ENCODE data around the gene KCNJ1. TPM values are rescaled to one million over a fixed set of nuclear protein-coding genes. Genes with fewer than 3 reads are reported as not detected.

The KCNJ1 gene
- total and polyA plus RNA-seq, 3 experiments from 2014 or later: not detected

DNA sequence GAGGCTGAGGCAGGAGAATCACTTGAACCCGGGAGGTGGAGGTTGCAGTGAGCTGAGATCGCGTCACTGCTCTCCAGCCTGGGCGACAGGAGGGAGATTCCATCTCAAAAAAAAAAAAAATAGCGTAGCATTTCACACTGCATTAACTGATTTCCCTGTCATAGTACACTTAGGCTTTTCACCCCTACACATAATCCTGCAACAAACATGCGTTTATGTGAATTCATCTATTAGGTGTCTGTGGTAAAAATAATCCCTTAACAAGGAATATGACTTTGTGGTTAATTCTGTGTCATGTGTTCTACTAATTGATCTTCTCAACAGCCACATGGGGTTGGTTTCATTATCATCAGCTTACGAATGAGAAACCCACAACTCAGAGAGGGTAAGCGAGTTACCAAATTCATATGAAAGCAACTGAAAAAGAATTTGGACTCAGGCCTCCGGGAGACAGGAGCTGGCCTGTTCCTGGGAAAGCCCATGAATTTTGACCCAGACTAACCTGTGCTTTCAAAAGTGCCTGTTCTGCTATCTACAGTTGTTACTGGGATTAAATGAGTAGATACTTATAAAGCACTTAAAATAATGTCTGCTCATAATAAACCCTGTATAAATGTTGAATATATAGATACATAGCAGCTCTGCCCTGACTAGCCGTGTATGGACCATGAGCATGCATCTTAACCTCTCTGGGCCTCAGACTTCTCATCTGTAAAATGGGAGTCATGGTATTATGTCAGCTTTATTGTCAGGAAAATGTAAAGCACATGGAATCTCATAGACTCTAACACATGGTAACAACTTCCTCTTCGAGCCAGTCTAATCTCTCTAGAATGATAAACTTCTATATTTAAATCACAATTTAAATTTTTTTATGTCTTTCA is 36.6 kb downstream of the KCNJ1 start:
- POLR2A ChIA-PET: interaction anchor here (0.6 to 1.6 kb wide), 7 partner anchors 10 to 658 kb away, joined by 3 to 5 read pairs (median 4); no protein-coding TSS in a partner anchor
- Mint-ChIP-seq H3K4me1 (peaks cover 21 to 34% (median 32%) of the 10 kb centered on the region in 3 donors), H3K27me3 (no peaks in the 10 kb centered on the region), H3K4me3 (peak overlapping the region; percentile 41 to 89 (median 72)), H3K9me3 (no peaks in the 10 kb centered on the region), H3K36me3 (peaks cover 0 to 3% (median 0%) of the 10 kb centered on the region in 3 donors), H3K27ac (peak overlapping the region; percentile 72 to 98 (median 92))
- CTCF ChIA-PET: interaction anchor here (0.7 to 3.7 kb wide), 58 partner anchors 9 to 801 kb away, joined by 3 to 57 read pairs (median 4); partner anchors contain the start of gene FLI1
- no peaks in the 10 kb centered on the region for H3K36me3 ChIP-seq (ENCODE audit: insufficient read depth, low read length)
- no peaks in the 10 kb centered on the region for H3K9me3 ChIP-seq (ENCODE audit: low read length)
- peak in 2 of 5 donors; percentile 30 to 60 for DNase-seq
- H3K27ac ChIP-seq (ENCODE audit: low read depth, low read length): peak overlapping the region; percentile 57
- no peaks in the 10 kb centered on the region for H3K27me3 ChIP-seq (ENCODE audit: insufficient read depth, low read length, poor library complexity, severe bottlenecking)
- peaks cover 13% of the 10 kb centered on the region for H3K4me1 ChIP-seq (ENCODE audit: insufficient read depth, low read length)
- H3K4me3 ChIP-seq (ENCODE audit: low read length): peak overlapping the region; percentile 4

- DNase-seq: no peak
- Mint-ChIP-seq H3K9me3 (no peaks in the 10 kb centered on the region), H3K4me3 (no peak overlapping the region), H3K27me3 (no peaks in the 10 kb centered on the region), H3K27ac (peak overlapping the region in 4 of 8 donors; percentile 32 to 77 (median 60)), H3K36me3 (peaks cover 0 to 4% (median 3%) of the 10 kb centered on the region in 3 donors), H3K4me1 (peaks cover 23 to 34% (median 32%) of the 10 kb centered on the region in 3 donors)
- Histone ChIP-seq H3K9me3 (ENCODE audit: low read length) (no peaks in the 10 kb centered on the region), H3K27ac (ENCODE audit: low read depth, low read length) (no peak overlapping the region), H3K4me3 (ENCODE audit: low read length) (no peak overlapping the region), H3K4me1 (ENCODE audit: insufficient read depth, low read length) (peaks cover 13% of the 10 kb centered on the region), H3K27me3 (ENCODE audit: insufficient read depth, low read length, poor library complexity, severe bottlenecking) (no peaks in the 10 kb centered on the region), H3K36me3 (ENCODE audit: insufficient read depth, low read length) (no peaks in the 10 kb centered on the region)
- ChIA-PET CTCF (interaction anchor here (1.1 to 3.7 kb wide), 2 partner anchors 197 to 670 kb away, joined by 4 to 44 read pairs; no protein-coding TSS in a partner anchor), POLR2A (no interaction called here)
Measured at GRCh38 chr11:128828350-128828749, 38.7 kb downstream of the KCNJ1 start.

- CTCF ChIA-PET: interaction anchor here (0.8 to 2.6 kb wide), 6 partner anchors 31 to 669 kb away, joined by 3 to 11 read pairs (median 4); no protein-coding TSS in a partner anchor
- no peaks in the 10 kb centered on the region for H3K9me3 ChIP-seq (ENCODE audit: low read length)
- peaks cover 13% of the 10 kb centered on the region for H3K4me1 ChIP-seq (ENCODE audit: insufficient read depth, low read length)
- Mint-ChIP-seq H3K36me3 (peaks cover 0 to 13% (median 2%) of the 10 kb centered on the region in 3 donors), H3K4me3 (no peak overlapping the region), H3K27ac (peak overlapping the region in 7 of 8 donors; percentile 13 to 84 (median 71)), H3K9me3 (no peaks in the 10 kb centered on the region), H3K4me1 (peaks cover 24 to 27% (median 26%) of the 10 kb centered on the region in 3 donors), H3K27me3 (no peaks in the 10 kb centered on the region)
- no peaks in the 10 kb centered on the region for H3K36me3 ChIP-seq (ENCODE audit: insufficient read depth, low read length)
- H3K27ac ChIP-seq (ENCODE audit: low read depth, low read length): no peak overlapping the region
- DNase-seq: no peak
- no peaks in the 10 kb centered on the region for H3K27me3 ChIP-seq (ENCODE audit: insufficient read depth, low read length, poor library complexity, severe bottlenecking)
- H3K4me3 ChIP-seq (ENCODE audit: low read length): no peak overlapping the region
- POLR2A ChIA-PET: interaction anchor here (1.0 kb wide), 1 partner anchor 788 kb away, joined by 4 read pairs; no protein-coding TSS in a partner anchor
Measured at GRCh38 chr11:128827191-128827893, 39.8 kb downstream of the KCNJ1 start.

DNA sequence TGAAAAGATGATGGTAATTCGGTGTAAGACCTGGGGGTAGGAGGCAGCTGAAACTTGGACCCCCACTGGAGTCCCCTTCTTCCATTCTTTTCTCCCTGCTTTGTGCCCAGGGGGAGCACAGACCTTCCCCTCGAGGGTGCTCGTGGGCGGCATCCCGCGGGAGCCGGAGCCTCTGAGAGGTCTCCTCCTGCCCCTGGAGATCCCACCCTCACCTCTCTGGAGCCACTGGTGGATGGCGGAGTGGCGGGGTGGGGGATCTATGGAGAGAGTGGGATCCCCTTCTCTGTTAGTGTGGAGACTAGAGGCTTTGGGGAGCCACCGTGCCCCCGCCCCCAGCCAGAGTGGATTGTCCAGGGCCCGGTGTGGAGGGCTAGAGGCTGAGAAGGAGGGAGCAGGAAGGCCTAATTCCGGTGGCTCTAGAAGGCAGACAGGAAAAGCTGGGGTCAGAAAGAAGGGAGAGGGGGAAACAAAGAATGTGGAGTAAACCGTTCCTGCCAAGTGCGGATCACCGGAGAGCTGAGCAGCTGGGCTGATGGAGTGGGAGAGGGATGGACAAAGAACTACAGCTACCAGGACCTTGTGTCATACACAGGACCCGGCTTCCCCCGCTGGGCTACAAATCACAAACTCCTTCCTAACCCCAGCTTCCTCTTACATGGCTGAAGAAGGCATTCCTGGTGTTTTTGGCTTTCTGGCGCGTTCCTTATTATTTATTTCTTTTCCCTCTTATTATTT is 41.9 kb downstream of the KCNJ1 start:
- no peaks in the 10 kb centered on the region for H3K9me3 Mint-ChIP-seq
- H3K4me3 Mint-ChIP-seq: no peak overlapping the region
- H3K4me1 ChIP-seq (ENCODE audit: insufficient read depth, low read length): peaks cover 6% of the 10 kb centered on the region
- DNase-seq: no peak
- H3K27me3 ChIP-seq (ENCODE audit: insufficient read depth, low read length, poor library complexity, severe bottlenecking): no peaks in the 10 kb centered on the region
- peaks cover 0 to 29% (median 7%) of the 10 kb centered on the region in 3 donors for H3K36me3 Mint-ChIP-seq
- H3K4me1 Mint-ChIP-seq: peaks cover 7 to 11% (median 7%) of the 10 kb centered on the region in 3 donors
- no peaks in the 10 kb centered on the region for H3K9me3 ChIP-seq (ENCODE audit: low read length)
- H3K27ac ChIP-seq (ENCODE audit: low read depth, low read length): no peak overlapping the region
- H3K4me3 ChIP-seq (ENCODE audit: low read length): no peak overlapping the region
- H3K27ac Mint-ChIP-seq: peak overlapping the region in 6 of 8 donors; percentile 56 to 92 (median 70)
- H3K36me3 ChIP-seq (ENCODE audit: insufficient read depth, low read length): no peaks in the 10 kb centered on the region
- H3K27me3 Mint-ChIP-seq: no peaks in the 10 kb centered on the region
- POLR2A ChIA-PET: no interaction called here
- CTCF ChIA-PET: interaction anchor here (0.9 to 2.6 kb wide), 4 partner anchors 38 to 667 kb away, joined by 3 to 11 read pairs (median 3); no protein-coding TSS in a partner anchor

DNA sequence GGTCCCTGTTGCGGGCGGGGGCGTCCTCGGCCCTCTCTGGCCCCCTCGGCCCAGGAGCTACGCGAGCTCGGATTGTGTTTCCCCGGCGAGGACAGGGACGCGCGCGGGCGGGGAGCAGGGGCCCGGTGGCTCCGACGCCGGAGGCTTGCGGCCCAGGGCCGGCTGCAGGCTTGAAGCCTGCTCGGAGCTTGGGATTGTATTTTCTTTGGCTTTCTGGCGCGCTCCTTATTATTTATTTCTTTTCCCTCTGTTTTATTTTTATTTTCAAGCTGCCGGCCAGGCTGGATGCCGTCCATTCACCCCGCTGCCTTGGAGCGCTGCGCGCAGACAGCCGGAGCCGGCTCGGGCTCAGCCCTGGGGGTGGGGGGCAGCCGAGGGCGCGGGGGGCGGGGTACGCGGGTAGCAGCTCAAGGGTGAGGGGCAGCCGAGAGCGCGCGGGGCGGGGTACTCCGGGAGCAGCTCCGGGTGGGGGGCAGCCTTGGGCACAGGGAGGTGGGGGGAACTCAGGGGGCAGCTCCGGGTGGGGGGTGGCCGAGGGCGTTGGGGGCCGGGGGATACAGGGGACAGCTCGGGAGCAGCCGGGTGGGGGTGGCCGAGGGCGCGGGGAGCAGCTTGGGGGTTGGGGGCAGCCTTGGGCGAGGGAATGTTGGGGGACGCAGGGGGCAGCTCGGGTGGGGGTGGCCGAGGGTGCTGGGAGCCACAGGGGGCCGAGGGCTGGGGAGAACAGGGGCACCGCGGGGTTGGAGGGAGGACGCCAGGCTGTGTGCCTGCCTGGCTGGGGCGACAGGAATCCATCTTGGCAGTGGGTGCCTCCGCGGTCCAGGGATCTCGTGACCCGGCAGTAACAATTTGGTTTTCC is 42.7 kb downstream of the KCNJ1 start:
- no peaks in the 10 kb centered on the region for H3K9me3 ChIP-seq (ENCODE audit: low read length)
- H3K36me3 ChIP-seq (ENCODE audit: insufficient read depth, low read length): no peaks in the 10 kb centered on the region
- H3K4me1 Mint-ChIP-seq: peaks cover 0 to 6% (median 0%) of the 10 kb centered on the region in 3 donors
- H3K27me3 Mint-ChIP-seq: no peaks in the 10 kb centered on the region
- H3K27ac ChIP-seq (ENCODE audit: low read depth, low read length): no peak overlapping the region
- no peaks in the 10 kb centered on the region for H3K9me3 Mint-ChIP-seq
- no peaks in the 10 kb centered on the region for H3K4me1 ChIP-seq (ENCODE audit: insufficient read depth, low read length)
- peaks cover 0 to 34% (median 8%) of the 10 kb centered on the region in 3 donors for H3K36me3 Mint-ChIP-seq
- no peak overlapping the region for H3K4me3 Mint-ChIP-seq
- no peak for DNase-seq
- peak overlapping the region in 1 of 8 donors; percentile 29 for H3K27ac Mint-ChIP-seq
- H3K27me3 ChIP-seq (ENCODE audit: insufficient read depth, low read length, poor library complexity, severe bottlenecking): no peaks in the 10 kb centered on the region
- no peak overlapping the region for H3K4me3 ChIP-seq (ENCODE audit: low read length)
- ChIA-PET CTCF (no interaction called here), POLR2A (no interaction called here)

GRCh38 chr11:128823753-128824152 is 43.3 kb downstream of the KCNJ1 start:
- Mint-ChIP-seq H3K27me3 (peaks cover 0 to 2% of the 10 kb centered on the region in 2 donors), H3K9me3 (no peaks in the 10 kb centered on the region), H3K27ac (peak overlapping the region in 5 of 8 donors; percentile 29 to 86 (median 51)), H3K4me1 (peaks cover 0 to 4% (median 0%) of the 10 kb centered on the region in 3 donors), H3K4me3 (no peak overlapping the region), H3K36me3 (peaks cover 0 to 40% (median 11%) of the 10 kb centered on the region in 3 donors)
- no peaks in the 10 kb centered on the region for H3K36me3 ChIP-seq (ENCODE audit: insufficient read depth, low read length)
- H3K4me3 ChIP-seq (ENCODE audit: low read length): no peak overlapping the region
- H3K27ac ChIP-seq (ENCODE audit: low read depth, low read length): no peak overlapping the region
- DNase-seq: no peak
- no peaks in the 10 kb centered on the region for H3K4me1 ChIP-seq (ENCODE audit: insufficient read depth, low read length)
- H3K9me3 ChIP-seq (ENCODE audit: low read length): no peaks in the 10 kb centered on the region
- CTCF ChIA-PET: no interaction called here
- POLR2A ChIA-PET: no interaction called here
- H3K27me3 ChIP-seq (ENCODE audit: insufficient read depth, low read length, poor library complexity, severe bottlenecking): no peaks in the 10 kb centered on the region

DNA sequence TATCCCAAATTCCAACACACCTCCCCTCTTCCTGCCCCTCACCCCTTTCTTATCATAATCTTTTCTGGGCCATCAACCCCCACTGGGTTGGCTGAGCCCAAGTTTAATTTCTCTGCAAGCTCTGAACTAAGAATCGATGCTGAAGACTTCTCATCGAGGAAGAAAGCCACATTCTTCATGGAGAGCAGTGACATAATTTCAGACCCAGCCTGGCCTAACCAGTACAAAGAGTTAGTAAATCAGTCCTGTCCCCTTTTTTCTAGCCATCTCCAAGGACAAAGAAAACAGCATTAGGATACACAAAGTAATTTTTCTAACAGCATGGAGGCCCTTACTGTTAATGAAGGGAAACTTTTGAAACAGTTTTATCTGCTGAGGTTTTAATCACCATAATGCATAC is 45.0 kb downstream of the KCNJ1 start:
- Mint-ChIP-seq H3K36me3 (peaks cover 0 to 49% (median 17%) of the 10 kb centered on the region in 3 donors), H3K4me1 (peaks cover 0 to 4% (median 4%) of the 10 kb centered on the region in 3 donors), H3K4me3 (no peak overlapping the region), H3K27ac (peak overlapping the region in 5 of 8 donors; percentile 13 to 82 (median 48)), H3K27me3 (peaks cover 0 to 2% of the 10 kb centered on the region in 2 donors), H3K9me3 (no peaks in the 10 kb centered on the region)
- POLR2A ChIA-PET: no interaction called here
- CTCF ChIA-PET: interaction anchor here (1.2 to 2.5 kb wide), 3 partner anchors 9 to 664 kb away, joined by 3 to 18 read pairs (median 3); no protein-coding TSS in a partner anchor
- Histone ChIP-seq H3K9me3 (ENCODE audit: low read length) (no peaks in the 10 kb centered on the region), H3K4me3 (ENCODE audit: low read length) (no peak overlapping the region), H3K27ac (ENCODE audit: low read depth, low read length) (no peak overlapping the region), H3K27me3 (ENCODE audit: insufficient read depth, low read length, poor library complexity, severe bottlenecking) (no peaks in the 10 kb centered on the region), H3K4me1 (ENCODE audit: insufficient read depth, low read length) (no peaks in the 10 kb centered on the region), H3K36me3 (ENCODE audit: insufficient read depth, low read length) (no peaks in the 10 kb centered on the region)
- DNase-seq: no peak
